Measurements from ENCODE around the gene EEF2KMT. TPM values are rescaled to one million over a fixed set of nuclear protein-coding genes. Genes with fewer than 3 reads are reported as not detected.
"Not testable (repeated sequence)": the region's sequence is repeated elsewhere in the genome, so short reads cannot be mapped to it uniquely, and the experiment has no call there.

The EEF2KMT gene
- total and polyA plus RNA-seq, 2 of the 13 experiments (the other 11 are each of a cell fraction or from before 2014, with no cell fraction given), result 10.7 to 26.9 TPM

GRCh38 chr16:5097470-5098220 lies at the start of gene EEF2KMT (continued):
- TF ChIP-seq E2F5 (CRISPR knock-in tag; conservative IDR thresholded peaks at IDR 0.05) (peak; percentile 51; the same call in 1 of the 2 replicates), GMEB2 (CRISPR knock-in tag; IDR thresholded peaks at IDR 0.05; ENCODE audit: low read depth) (peak; percentile 29; the same call in 1 of the 2 replicates), ZNF142 (CRISPR knock-in tag; IDR thresholded peaks at IDR 0.05) (peak; percentile 83), ZHX2 (IDR thresholded peaks at IDR 0.05; ENCODE audit: low read depth) (peak; percentile 78), ZNF235 (CRISPR knock-in tag; IDR thresholded peaks at IDR 0.05; ENCODE audit: borderline replicate concordance) (peak; percentile 98; the same call in 1 of the 2 replicates), ZBTB10 (CRISPR knock-in tag; IDR thresholded peaks at IDR 0.05; ENCODE audit: borderline replicate concordance) (peak; percentile 60; the same call in 1 of the 2 replicates), KLF9 (CRISPR knock-in tag; IDR thresholded peaks at IDR 0.05; ENCODE audit: low read depth) (peak; percentile 94; the same call in 1 of the 2 replicates), YEATS2 (CRISPR knock-in tag; IDR thresholded peaks at IDR 0.05; ENCODE audit: borderline replicate concordance) (0 out of 2 replicates have a peak, but pooled peaks have one; percentile 17)
- not testable (repeated sequence) for TF ChIP-seq ZHX2 (CRISPR knock-in tag; IDR thresholded peaks at IDR 0.05; ENCODE audit: borderline replicate concordance)
